HG03469 (cell line): ENCODE results near the gene BANF1.
"Not testable (repeated sequence)": the region's sequence is repeated elsewhere in the genome, so short reads cannot be mapped to it uniquely, and the experiment has no call there.

Experiments
- ATAC-seq: cut with Tn5 transposase; IDR thresholded peaks from one replicate; pipeline ENCODE4 v1.9.1; 2021; ENCODE audit warnings: mild to moderate bottlenecking, moderate library complexity, moderate number of reproducible peaks; ENCODE audit not compliant: unreplicated experiment

BANF1 gene

GRCh38 chr11:66008468-66009101 lies 6.3 kb downstream of the BANF1 start:
- no peak for ATAC-seq

DNA sequence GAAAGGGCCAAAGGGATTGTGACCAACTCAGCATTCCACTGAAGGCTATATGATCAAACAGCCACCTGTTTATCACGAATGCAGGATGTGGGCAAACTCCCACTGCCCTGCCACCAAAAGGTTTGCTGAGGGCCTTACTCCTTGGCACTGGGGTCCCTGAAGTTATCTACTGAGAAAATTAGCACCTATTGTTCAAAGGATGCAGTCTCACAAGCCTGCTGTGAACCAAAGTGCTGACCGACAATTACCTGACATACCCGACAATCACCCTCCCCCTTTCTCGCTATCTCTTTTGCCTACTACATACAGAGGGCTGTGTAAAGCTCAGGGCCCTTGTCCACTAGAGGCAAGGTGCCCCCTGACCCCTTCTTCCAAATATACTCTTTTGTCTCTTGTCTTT lies 7.7 kb downstream of the BANF1 start:
- not testable (repeated sequence) for ATAC-seq

DNA sequence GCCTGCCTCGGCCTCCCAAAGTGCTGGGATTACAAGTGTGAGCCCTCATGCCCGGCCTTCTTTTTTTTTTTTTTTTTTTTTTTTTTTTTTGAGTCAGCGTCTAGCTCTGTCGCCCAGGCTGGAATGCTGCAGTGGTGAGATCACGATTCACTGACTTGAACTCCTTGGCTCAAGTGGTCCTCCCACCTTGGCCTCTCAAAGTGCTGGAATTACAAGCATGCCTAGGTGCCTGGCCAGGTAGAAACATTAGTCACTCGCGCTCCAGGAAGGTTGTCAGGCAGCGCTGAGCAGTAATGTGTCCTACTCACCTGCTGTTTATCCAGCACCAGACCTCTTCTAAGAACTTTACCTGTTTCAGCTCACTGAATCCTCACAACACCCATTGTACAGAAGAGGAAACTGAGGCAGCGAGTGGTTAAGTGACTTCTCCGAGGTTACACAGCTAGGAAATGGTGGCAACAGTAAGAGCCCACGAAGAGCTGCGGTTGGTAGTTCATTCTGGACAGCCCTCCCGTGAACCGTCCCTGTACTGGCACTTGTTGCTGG lies 9.0 kb downstream of the BANF1 start:
- no peak for ATAC-seq

- ATAC-seq: no peak
Measured at GRCh38 chr11:66011785-66012303, 9.5 kb downstream of the BANF1 start, which contains the start of gene CST6. CST6 (plus strand) TSS chr11:66012008; CDS start chr11:66012045, 37 bp downstream.

DNA sequence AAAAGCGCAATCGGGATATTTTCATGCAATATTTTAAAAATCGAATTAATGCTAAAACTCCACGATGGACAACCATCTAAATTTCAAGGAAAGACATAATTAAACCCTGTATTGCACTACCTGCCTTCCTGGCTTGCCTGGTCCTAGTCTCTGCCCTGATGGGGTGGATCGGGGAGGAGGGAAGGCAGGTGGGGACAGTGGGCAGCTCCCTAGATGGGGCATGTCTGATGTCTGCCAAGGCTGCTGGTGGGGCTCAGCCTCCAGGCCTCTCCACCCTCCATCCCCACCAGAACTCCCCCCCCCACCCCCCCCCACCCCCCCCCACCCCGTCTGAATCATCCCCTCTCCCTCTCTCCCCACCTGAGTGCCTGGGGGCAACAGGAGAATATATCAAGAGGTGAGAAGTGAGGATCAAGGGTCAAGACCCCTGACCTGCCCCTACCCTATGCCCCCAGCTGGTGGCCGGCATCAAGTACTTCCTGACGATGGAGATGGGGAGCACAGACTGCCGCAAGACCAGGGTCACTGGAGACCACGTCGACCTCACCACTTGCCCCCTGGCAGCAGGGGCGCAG lies 10.2 kb downstream of the BANF1 start:
- no peak for ATAC-seq

DNA sequence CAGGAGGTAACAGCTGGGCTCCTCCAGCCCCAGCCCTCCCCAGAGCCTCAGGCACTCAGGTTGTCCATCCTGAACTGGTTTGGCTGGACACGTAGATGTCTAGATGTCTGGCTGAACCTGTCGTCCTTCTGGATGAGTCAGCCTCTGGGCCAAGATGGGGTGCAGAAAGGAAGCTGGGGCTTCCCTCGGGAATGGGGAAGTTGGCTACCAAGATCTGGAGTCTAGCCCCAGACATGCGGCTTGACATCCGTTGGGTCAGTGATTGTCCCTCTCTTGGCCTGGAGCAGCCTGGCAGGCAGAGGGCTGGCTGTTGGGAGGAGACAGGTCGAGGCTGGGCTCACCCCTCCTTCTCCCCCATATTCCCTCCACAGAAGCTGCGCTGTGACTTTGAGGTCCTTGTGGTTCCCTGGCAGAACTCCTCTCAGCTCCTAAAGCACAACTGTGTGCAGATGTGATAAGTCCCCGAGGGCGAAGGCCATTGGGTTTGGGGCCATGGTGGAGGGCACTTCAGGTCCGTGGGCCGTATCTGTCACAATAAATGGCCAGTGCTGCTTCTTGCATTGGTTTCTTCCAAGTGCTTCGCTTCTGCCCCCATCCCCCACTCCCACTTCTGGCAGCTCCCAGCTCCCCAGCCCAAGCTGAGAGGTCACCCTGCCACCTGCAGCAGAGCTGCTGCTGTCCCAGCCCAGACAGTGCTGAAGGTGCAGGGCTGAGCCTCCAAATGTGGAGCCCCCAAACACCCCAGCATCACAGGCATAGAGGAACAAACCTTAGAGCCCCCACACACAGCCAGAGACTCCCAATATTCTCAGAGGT lies 10.9 kb downstream of the BANF1 start:
- ATAC-seq: no peak

DNA sequence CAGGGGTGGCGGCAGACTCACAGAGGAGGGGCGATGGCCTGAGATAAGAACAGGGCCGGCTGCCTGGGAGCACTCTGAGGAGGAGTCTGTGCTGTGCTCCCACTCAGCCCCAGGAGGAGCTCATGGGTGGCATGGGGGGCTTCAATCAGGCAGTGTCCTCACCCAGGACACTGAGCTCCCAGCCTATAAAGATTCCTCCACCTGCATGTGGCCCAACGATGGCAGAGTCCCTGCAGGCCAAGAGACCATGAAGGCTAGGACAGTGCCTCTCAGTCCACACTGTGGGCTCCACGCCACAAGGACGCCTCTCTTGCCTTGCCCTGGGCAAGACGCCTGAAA lies 11.4 kb downstream of the BANF1 start:
- no peak for ATAC-seq

DNA sequence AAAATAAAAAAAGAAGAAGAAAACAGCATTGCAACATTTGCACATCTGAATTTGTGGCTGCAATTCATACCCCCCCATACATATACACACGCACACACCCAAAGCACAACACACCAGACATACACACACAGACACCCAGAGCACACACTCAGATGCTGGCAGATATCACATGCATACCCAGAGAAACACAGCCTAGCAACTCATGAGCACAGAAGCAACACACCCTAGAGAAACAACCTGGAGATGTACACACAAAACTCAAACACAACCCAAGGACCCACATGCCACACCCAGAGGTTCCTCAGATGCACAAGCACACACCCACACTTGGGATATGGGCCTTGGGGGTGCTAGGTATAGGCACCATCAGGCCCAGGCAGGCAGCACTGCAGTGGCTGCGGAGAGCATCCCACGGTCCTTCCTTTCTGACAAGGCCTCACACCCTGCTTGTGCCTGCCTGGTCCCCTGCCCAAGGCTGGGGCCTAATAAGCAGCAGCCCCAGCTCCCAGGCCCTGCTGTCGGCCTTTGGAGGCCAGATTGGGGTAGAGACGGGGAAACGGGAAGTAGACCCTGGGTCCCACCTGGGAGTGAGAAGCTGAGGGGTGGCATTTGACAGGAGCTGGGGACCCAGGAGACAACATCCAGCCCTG lies 12.6 kb downstream of the BANF1 start:
- no peak for ATAC-seq

DNA sequence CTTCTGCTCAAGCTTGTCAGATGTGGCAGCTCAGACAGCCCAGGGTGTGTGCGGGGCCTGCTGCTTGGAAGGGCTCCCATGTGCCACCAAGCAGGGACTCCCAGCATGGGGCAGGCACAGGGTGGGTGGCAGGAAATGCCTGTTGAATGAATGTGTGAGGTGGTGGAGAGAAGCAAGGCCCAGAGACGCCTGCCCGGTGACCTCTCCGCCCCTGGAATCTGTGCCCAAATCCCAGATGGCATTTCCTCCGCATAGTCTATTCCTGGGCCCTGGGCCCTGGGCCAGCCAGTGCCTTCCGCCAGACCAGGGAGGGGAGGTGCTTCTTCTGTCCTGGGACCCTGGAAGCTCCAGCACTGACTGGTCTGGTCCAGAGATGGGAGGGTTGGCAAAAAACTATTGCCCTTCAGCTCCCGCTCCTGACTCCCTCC lies 13.2 kb downstream of the BANF1 start:
- no peak for ATAC-seq

DNA sequence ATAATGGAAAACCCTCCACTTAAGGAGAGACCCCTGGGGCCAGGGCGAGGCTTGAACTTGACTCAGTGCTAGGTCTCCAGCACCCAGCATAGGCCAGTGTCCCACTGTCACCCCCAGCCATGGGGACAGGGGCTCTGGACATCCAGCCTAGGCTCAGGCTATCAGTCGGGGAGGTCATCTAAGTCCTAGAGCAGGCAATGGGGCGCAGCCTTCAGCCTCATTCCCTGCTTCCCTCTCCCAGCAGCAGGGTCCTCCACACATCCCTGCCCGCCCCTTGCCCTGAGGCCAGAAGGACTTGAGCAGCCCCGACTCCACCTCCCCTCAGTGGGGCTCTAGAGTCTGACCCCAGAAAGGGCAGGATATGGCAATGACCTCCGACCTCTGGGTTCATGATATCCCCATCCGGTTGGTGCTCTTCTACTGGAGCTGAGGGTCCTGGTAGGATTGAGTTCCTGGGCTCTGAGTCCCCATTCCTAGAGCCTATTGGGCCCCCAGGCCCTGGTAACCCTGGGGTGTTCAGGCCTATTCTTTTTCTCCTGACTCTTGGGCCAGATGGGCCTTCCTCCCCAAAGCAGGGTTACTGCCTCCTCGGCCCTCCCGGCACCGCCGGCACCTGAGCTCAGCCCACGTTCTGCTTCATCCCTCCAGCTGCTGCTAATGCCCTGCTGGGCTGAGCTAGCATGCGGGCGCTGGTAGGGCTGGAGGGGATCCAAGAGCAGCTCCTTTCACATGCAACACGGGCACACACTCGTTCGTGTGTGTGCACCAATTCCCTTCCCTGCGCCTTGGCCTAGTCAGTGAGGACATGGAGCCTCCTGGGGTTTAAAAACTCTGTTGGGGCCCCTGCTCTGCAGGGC lies 13.9 kb downstream of the BANF1 start:
- ATAC-seq: no peak

DNA sequence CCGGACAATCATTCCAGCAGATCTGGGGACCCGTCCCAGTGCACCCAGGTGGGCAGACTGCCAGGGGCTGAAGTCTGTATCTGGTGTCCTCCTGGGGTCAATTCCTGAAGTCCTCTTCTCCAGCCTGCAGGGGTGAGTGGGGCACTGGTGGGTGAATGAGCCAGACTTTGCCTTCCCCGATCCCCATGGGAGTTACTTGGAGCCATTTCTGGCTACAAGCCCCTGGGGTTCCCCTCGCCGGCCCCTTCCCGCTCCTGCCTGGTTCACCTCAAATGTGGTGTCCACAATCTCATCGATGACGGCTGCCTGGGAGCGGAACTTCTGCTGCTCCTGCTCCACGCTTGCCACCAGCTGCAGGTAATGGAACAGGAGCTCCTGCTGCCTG lies 14.5 kb downstream of the BANF1 start:
- ATAC-seq: no peak

GRCh38 chr11:66017321-66017720 lies 15.0 kb downstream of the BANF1 start:
- no peak for ATAC-seq

- no peak for ATAC-seq
Measured at GRCh38 chr11:66020212-66020611, 17.9 kb downstream of the BANF1 start.

- no peak for ATAC-seq
Measured at GRCh38 chr11:66020618-66021357, 18.5 kb downstream of the BANF1 start.

GRCh38 chr11:66022401-66023185 lies 20.3 kb downstream of the BANF1 start:
- no peak for ATAC-seq

- ATAC-seq: not testable (repeated sequence)
Measured at GRCh38 chr11:66023186-66023440, 20.8 kb downstream of the BANF1 start.

GRCh38 chr11:66026017-66026529 lies 23.8 kb downstream of the BANF1 start, which contains the start of gene CATSPER1:
CATSPER1 (minus strand) TSS chr11:66026479; CDS start chr11:66026379, 100 bp downstream.
- no peak for ATAC-seq

DNA sequence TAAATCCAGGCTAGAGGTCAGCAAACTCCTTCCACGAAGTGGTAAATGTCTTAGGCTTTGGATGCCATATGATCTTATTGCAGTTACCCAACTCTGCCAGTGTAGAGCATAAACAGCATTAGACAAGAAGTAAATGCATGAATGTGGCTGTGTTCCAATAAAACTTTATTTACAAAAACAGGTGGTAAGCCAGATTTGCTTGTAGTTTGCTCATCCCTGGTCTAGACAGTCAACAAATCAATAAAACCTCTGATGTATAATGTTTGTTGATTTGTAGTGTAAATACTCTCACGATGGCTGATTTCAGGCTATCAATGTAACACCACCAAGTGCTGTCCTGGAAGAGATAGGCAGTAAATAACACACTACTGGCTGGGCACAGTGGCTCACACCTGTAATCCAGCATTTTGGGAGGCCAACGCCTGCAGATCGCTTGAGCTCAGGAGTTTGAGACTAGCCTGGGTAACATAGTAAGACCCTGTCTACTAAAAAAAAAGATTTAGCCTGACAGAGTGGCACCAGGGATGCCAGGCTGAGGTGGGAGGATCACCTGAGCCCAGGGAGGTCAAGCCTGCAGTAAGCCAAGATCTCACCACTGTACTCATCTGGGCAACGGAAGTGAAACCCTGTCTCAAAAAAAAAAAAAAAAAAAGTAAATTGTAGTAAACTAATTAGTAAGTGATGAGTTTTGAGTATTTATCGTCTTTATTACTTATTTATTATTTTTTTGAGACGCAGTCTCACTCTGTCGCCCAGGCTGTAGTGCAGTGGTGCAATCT lies 30.8 kb downstream of the BANF1 start:
- no peak for ATAC-seq
